ENCODE results near the gene EMCN.

The EMCN gene

GRCh38 chr4:100466501-100466900 is 51.3 kb downstream of the EMCN start:
- Histone ChIP-seq H3K9ac (ENCODE audit: low read length) (no peak overlapping the region), H3K36me3 (ENCODE audit: low read length) (no peaks in the 10 kb centered on the region), H3K9me3 (ENCODE audit: insufficient read depth, low read length) (no peaks in the 10 kb centered on the region), H3K79me2 (ENCODE audit: insufficient read depth, low read length) (no peaks in the 10 kb centered on the region), H3F3A (ENCODE audit: insufficient read depth) (no peaks in the 10 kb centered on the region), H3K4me2 (ENCODE audit: low read depth, low read length, poor library complexity, severe bottlenecking) (no peak overlapping the region), H2AFZ (ENCODE audit: low read depth, low read length, severe bottlenecking) (no peak overlapping the region), H4K20me1 (ENCODE audit: low read depth, low read length) (no peaks in the 10 kb centered on the region), H3K27me3 (ENCODE audit: low read length) (no peaks in the 10 kb centered on the region), H3K4me3 (ENCODE audit: insufficient read depth, low read length, poor library complexity, severe bottlenecking) (no peak overlapping the region), H3K9me2 (replicated peaks; ENCODE audit: insufficient read depth, low read length) (no peaks in the 10 kb centered on the region), H3K27ac (ENCODE audit: low read depth, low read length) (no peak overlapping the region)
- TF ChIP-seq CTCF (IDR thresholded peaks at IDR 0.05; ENCODE audit: insufficient read depth, low read length, poor library complexity, severe bottlenecking) = no peak
- TF ChIP-seq EZH2phosphoT487 (conservative IDR thresholded peaks at IDR 0.05; ENCODE audit: low read length) = no peak

GRCh38 chr4:100461807-100462605 is 55.8 kb downstream of the EMCN start:
- TF ChIP-seq CTCF (IDR thresholded peaks at IDR 0.05; ENCODE audit: insufficient read depth, low read length, poor library complexity, severe bottlenecking) (no peak), EZH2phosphoT487 (conservative IDR thresholded peaks at IDR 0.05; ENCODE audit: low read length) (no peak)

GRCh38 chr4:100450449-100450848 is 67.4 kb downstream of the EMCN start:
- Histone ChIP-seq H4K20me1 (ENCODE audit: low read depth, low read length) (no peaks in the 10 kb centered on the region), H3K27ac (ENCODE audit: low read depth, low read length) (no peak overlapping the region), H3K79me2 (ENCODE audit: insufficient read depth, low read length) (no peaks in the 10 kb centered on the region), H2AFZ (ENCODE audit: low read depth, low read length, severe bottlenecking) (no peak overlapping the region), H3K27me3 (ENCODE audit: low read length) (no peaks in the 10 kb centered on the region), H3K9me2 (replicated peaks; ENCODE audit: insufficient read depth, low read length) (no peaks in the 10 kb centered on the region), H3K9ac (ENCODE audit: low read length) (no peak overlapping the region), H3F3A (ENCODE audit: insufficient read depth) (no peaks in the 10 kb centered on the region), H3K4me2 (ENCODE audit: low read depth, low read length, poor library complexity, severe bottlenecking) (no peak overlapping the region), H3K36me3 (ENCODE audit: low read length) (no peaks in the 10 kb centered on the region), H3K9me3 (ENCODE audit: insufficient read depth, low read length) (no peaks in the 10 kb centered on the region), H3K4me3 (ENCODE audit: insufficient read depth, low read length, poor library complexity, severe bottlenecking) (no peak overlapping the region)
- TF ChIP-seq EZH2phosphoT487 (conservative IDR thresholded peaks at IDR 0.05; ENCODE audit: low read length) (no peak), CTCF (IDR thresholded peaks at IDR 0.05; ENCODE audit: insufficient read depth, low read length, poor library complexity, severe bottlenecking) (no peak)

More at GRCh38 chr4:100461807-100462605, 55.8 kb downstream of the EMCN start:
- Histone ChIP-seq H4K20me1 (ENCODE audit: low read depth, low read length) (no peaks in the 10 kb centered on the region), H3K27me3 (ENCODE audit: low read length) (no peaks in the 10 kb centered on the region), H3K27ac (ENCODE audit: low read depth, low read length) (no peak overlapping the region), H3F3A (ENCODE audit: insufficient read depth) (no peaks in the 10 kb centered on the region), H3K4me2 (ENCODE audit: low read depth, low read length, poor library complexity, severe bottlenecking) (no peak overlapping the region), H3K9me2 (replicated peaks; ENCODE audit: insufficient read depth, low read length) (no peaks in the 10 kb centered on the region), H3K9me3 (ENCODE audit: insufficient read depth, low read length) (no peaks in the 10 kb centered on the region), H3K4me3 (ENCODE audit: insufficient read depth, low read length, poor library complexity, severe bottlenecking) (no peak overlapping the region), H3K79me2 (ENCODE audit: insufficient read depth, low read length) (no peaks in the 10 kb centered on the region), H3K36me3 (ENCODE audit: low read length) (no peaks in the 10 kb centered on the region), H3K9ac (ENCODE audit: low read length) (no peak overlapping the region), H2AFZ (ENCODE audit: low read depth, low read length, severe bottlenecking) (no peak overlapping the region)

Measured in SU-DHL-6 (cell line).